Mesothelial cell of epicardium (in vitro differentiated cells): ENCODE data around the gene PRLHR. TPM values are rescaled to one million over a fixed set of nuclear protein-coding genes. Genes with fewer than 3 reads are reported as not detected.

Experiments
- DNase-seq, 2 experiments: peaks; one replicate each; pipeline ENCODE4 v3.0.0; 2021; ENCODE audit warnings: low spot score in 2 of 2; ENCODE audit not compliant: unreplicated experiment in 2 of 2
- H3K27ac Mint-ChIP-seq: 2 replicates; pipeline ENCODE4 v1.8.0; 2021; ENCODE audit warnings: mixed read lengths
- H3K27me3 Mint-ChIP-seq: 2 replicates; pipeline ENCODE4 v1.8.0; 2021; ENCODE audit warnings: low read depth, mixed read lengths
- H3K36me3 Mint-ChIP-seq: 2 replicates; pipeline ENCODE4 v1.8.0; 2021; ENCODE audit warnings: mixed read lengths
- H3K4me1 Mint-ChIP-seq: 2 replicates; pipeline ENCODE4 v1.8.0; 2021; ENCODE audit warnings: mixed read lengths
- H3K4me3 Mint-ChIP-seq: 2 replicates; pipeline ENCODE4 v1.8.0; 2021; ENCODE audit warnings: mild to moderate bottlenecking, moderate library complexity, mixed read lengths
- H3K9me3 Mint-ChIP-seq: 2 replicates; pipeline ENCODE4 v1.8.0; 2021; ENCODE audit warnings: mixed read lengths
- total RNA-seq: library from RNA; stranded (reverse); gene quantifications from 3 replicates; pipeline ENCODE4 v1.2.1, GENCODE V29; 2021
- TF ChIP-seq, protein P1 (sequence below): fragments of 200-600 bp; sonication (generic); IDR thresholded peaks from one replicate; pipeline ENCODE4 v1.5.0; 2021; ENCODE audit warnings: antibody characterized with exemption; ENCODE audit not compliant: unreplicated experiment

Gene PRLHR
- total RNA-seq, 1 donor from 2014 or later = not detected

DNA sequence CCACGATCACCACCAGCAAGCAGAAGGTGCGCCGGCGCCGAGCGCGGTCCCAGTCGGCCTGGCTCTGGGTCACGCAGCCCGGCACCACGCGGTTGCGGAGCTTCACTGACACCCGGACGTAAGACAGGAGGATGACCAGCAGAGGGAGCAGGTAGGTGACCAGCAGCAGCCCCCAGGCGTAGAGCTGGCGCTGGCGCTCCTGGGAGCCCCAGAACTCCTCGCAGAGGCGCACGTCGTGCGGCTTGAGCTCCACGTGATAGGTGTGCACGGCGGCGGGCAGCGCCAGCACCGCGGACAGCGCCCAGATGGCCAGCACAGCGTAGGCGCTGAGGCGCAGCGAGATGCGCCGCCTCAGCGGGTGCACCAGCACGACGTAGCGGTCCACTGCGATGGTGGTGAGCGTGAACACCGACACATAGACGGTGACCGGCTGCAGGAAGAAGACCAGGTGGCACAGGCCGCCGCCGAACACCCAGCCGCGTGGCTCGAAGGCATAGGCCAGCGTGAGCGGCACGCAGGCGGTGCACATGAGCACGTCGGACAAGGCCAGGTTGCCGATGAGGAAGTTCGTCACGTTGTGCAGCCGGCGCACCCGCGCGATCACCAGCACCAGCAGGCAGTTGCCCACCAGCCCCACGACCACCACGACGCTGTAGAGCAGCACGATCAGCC lies 920 bp downstream of the PRLHR start:
- H3K27me3 Mint-ChIP-seq = peaks cover 98% of the 10 kb centered on the region
- DNase-seq = peak; percentile 47 to 74
- no peak overlapping the region for H3K4me3 Mint-ChIP-seq
- H3K9me3 Mint-ChIP-seq = no peaks in the 10 kb centered on the region
- H3K36me3 Mint-ChIP-seq = no peaks in the 10 kb centered on the region
- H3K4me1 Mint-ChIP-seq = peaks cover 3% of the 10 kb centered on the region
- TF ChIP-seq, protein P1, sequence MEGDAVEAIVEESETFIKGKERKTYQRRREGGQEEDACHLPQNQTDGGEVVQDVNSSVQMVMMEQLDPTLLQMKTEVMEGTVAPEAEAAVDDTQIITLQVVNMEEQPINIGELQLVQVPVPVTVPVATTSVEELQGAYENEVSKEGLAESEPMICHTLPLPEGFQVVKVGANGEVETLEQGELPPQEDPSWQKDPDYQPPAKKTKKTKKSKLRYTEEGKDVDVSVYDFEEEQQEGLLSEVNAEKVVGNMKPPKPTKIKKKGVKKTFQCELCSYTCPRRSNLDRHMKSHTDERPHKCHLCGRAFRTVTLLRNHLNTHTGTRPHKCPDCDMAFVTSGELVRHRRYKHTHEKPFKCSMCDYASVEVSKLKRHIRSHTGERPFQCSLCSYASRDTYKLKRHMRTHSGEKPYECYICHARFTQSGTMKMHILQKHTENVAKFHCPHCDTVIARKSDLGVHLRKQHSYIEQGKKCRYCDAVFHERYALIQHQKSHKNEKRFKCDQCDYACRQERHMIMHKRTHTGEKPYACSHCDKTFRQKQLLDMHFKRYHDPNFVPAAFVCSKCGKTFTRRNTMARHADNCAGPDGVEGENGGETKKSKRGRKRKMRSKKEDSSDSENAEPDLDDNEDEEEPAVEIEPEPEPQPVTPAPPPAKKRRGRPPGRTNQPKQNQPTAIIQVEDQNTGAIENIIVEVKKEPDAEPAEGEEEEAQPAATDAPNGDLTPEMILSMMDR = peak; percentile 22
- H3K27ac Mint-ChIP-seq = no peak overlapping the region

DNA sequence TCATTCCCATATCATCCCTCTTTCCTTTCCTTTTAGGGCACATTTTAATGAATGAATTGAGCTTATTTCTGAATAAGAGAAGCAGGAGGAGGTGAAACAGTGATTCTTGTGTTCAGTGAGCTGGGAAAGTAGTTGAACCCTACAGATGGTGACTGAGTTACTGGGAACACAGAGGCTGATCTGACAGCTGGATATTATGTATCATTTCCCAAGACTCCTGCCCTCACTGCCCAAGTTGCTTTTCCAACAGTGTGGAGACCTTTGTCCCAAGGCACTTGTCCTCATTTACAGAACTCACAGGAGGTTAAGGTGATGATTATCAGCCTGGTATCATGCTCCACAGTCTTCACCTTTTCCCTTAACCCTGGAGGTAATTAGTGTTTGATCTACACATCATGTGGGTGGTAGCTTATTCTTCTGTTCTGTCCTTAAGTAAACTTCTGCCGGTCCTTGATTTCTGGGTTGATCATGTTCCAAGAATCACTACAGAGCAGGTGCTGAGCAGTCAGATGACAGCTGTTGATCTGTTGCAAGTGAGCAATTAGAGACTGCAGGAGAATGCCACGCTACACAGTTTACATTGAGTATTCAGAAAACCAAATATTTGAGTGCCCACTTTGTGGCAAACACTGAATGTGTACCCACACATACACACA lies 2.6 kb downstream of the PRLHR start:
- H3K4me1 Mint-ChIP-seq = peaks cover 3% of the 10 kb centered on the region
- peaks cover 98% of the 10 kb centered on the region for H3K27me3 Mint-ChIP-seq
- H3K36me3 Mint-ChIP-seq = no peaks in the 10 kb centered on the region
- no peak overlapping the region for H3K27ac Mint-ChIP-seq
- H3K9me3 Mint-ChIP-seq = no peaks in the 10 kb centered on the region
- H3K4me3 Mint-ChIP-seq = no peak overlapping the region
- TF ChIP-seq, protein P1 = no peak
- no peak for DNase-seq

DNA sequence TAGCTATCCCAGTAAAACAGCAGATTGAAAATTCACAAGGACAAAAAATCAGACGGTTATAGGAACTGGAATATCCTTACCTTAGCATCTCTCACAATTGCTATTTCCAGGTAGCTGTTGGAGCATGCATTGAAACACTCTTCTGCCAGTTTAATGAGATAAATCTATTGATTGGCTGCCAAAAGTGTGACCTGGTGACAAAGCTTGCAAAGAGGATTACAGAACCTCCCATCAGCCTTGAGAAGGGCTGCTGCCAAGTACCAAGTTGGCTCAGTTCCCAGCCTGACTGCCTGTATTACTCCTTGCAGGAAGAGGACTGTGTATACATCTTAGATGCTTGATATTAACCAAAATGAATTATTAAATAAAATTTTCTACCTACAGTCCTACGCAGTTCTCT lies 5.1 kb downstream of the PRLHR start:
- Mint-ChIP-seq H3K27ac (no peak overlapping the region), H3K36me3 (no peaks in the 10 kb centered on the region), H3K4me1 (no peaks in the 10 kb centered on the region), H3K4me3 (no peak overlapping the region), H3K9me3 (no peaks in the 10 kb centered on the region), H3K27me3 (peaks cover 92% of the 10 kb centered on the region)
- DNase-seq = no peak
- TF ChIP-seq, protein P1 = no peak

DNA sequence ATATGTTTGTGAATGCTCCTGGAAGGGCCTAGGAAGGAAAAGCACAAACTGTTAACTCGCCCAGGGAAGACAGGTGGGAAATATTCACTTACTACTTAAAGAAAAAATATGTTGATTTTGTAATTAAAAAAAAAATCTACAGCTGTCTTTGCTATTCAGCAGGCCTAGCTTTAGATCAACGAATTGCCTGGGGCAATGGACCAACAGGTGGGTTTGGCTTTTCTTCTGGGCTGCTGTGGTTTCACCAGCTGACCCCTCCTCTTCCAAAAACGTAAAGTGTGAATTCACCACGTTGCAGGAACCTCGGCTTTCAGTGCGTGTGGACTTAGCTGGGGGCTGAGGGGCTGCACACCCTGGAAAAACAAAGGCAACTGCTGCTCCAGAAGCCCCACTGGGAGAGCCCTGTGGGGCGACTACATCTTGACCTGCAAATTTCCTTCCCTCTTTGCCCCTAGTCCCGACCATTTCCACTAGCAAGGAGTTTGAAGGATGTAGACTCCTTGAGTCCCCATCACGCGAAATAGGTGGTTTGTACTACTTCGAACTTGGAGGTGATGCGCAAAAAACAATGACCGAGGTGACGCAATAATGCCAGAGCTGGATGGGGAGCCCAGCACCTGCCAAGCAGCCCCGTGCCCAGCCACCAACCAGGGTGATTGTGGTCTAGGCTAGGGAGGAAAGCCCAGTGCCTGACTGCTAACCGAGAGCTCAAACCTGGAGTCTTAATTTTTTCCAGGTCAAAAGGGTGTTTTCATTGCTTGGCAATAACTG lies 7.4 kb downstream of the PRLHR start:
- TF ChIP-seq, protein P1 = no peak
- Mint-ChIP-seq H3K27ac (no peak overlapping the region), H3K27me3 (peaks cover 73% of the 10 kb centered on the region)

DNA sequence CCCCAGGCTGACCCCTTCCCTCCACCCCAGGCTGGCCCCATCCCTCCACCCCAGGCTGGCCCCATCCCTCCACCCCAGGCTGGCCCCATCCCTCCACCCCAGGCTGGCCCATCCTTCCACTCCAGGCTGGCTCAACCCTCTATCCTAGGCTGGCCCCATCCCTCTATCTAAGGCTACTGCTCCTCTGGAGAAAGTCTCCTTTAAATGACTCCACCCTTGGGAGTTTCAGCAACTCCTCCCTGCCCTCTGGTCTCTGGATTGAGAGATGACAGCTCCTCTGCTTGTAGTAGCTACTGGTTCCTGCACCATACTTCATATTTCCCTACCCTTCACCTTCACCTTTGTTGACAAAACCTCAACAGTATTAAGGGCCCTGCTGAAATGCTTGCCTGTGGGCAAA lies 8.5 kb downstream of the PRLHR start:
- Mint-ChIP-seq H3K9me3 (no peaks in the 10 kb centered on the region), H3K4me1 (no peaks in the 10 kb centered on the region), H3K36me3 (no peaks in the 10 kb centered on the region), H3K27ac (no peak overlapping the region), H3K27me3 (peaks cover 62% of the 10 kb centered on the region), H3K4me3 (no peak overlapping the region)
- TF ChIP-seq, protein P1 = no peak
- DNase-seq = no peak

More for the DNA sequence above, 7.4 kb downstream of the PRLHR start:
- Mint-ChIP-seq H3K4me1 (no peaks in the 10 kb centered on the region), H3K36me3 (no peaks in the 10 kb centered on the region), H3K4me3 (no peak overlapping the region), H3K9me3 (no peaks in the 10 kb centered on the region)
- no peak for DNase-seq
